ENCODE measurements around the gene CLASP1.

DNA sequence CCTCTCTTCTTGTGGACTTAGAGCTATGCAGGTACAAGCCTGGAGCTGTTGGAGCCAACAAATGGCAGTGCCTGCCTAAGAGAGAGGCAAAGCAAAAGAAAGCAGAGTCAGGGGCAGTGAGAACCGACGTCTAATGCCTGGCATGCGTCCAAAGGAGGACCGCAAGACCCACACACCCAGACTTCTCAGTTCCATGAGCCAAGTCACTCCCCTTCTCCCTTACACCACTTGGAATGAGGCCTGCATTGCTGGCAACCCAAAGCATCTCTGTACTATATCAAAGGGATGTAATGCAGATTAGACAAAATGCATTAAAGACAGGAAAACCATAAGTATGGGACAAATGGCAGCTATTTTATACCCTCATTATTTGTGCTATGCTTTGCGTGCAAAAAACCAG is 168.4 kb downstream of the CLASP1 start:
- TF ChIP-seq, protein P1, sequence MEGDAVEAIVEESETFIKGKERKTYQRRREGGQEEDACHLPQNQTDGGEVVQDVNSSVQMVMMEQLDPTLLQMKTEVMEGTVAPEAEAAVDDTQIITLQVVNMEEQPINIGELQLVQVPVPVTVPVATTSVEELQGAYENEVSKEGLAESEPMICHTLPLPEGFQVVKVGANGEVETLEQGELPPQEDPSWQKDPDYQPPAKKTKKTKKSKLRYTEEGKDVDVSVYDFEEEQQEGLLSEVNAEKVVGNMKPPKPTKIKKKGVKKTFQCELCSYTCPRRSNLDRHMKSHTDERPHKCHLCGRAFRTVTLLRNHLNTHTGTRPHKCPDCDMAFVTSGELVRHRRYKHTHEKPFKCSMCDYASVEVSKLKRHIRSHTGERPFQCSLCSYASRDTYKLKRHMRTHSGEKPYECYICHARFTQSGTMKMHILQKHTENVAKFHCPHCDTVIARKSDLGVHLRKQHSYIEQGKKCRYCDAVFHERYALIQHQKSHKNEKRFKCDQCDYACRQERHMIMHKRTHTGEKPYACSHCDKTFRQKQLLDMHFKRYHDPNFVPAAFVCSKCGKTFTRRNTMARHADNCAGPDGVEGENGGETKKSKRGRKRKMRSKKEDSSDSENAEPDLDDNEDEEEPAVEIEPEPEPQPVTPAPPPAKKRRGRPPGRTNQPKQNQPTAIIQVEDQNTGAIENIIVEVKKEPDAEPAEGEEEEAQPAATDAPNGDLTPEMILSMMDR (conservative IDR thresholded peaks at IDR 0.05; ENCODE audit: low read length): no peak
- TF ChIP-seq EZH2phosphoT487 (IDR thresholded peaks at IDR 0.05; ENCODE audit: borderline replicate concordance, low read depth, low read length): no peak
